Parietal lobe (tissue), 1 donor: Measurements from ENCODE around the gene MRPL21. TPM values are rescaled to one million over a fixed set of nuclear protein-coding genes. Genes with fewer than 3 reads are reported as not detected.

ENCODE experiments used
- total RNA-seq: library from RNA; depleted of rRNA; stranded (reverse); fragments of >200 nt; gene quantifications from one replicate; pipeline ENCODE4 v1.2.3, GENCODE V29; 2014

MRPL21 gene
- total RNA-seq, result 26.9 TPM

GRCh38 chr11:68903288-68904247, at the start of gene MRPL21, which contains the start of gene IGHMBP2:
Gene MRPL21, minus strand, starts transcription at chr11:68903832. Its CDS starts 22 bp downstream, at chr11:68903810.
Gene IGHMBP2, plus strand, starts transcription at chr11:68903891. Its CDS starts 62 bp downstream, at chr11:68903953.

GRCh38 chr11:68841718-68842426, 61.8 kb downstream of the MRPL21 start, which contains the start of gene CPT1A:
Gene CPT1A, minus strand, starts transcription at chr11:68841916. Its CDS starts 26,442 bp downstream, at chr11:68815474.

Other genes with a start within 250 kb of the MRPL21 start
- not detected for gene GAL, start 219.3 kb downstream of the MRPL21 start, total RNA-seq
- gene TESMIN, start 152.3 kb downstream of the MRPL21 start, total RNA-seq, result not detected
- 7.2 TPM for gene CPT1A, start 61.9 kb downstream of the MRPL21 start, total RNA-seq
- 24.1 TPM for gene IGHMBP2, start 59 bp upstream of the MRPL21 start, total RNA-seq
- not detected for gene MRGPRD, start 77.2 kb upstream of the MRPL21 start, total RNA-seq
- gene MRGPRF, start 109.4 kb upstream of the MRPL21 start, total RNA-seq, result not detected
- gene TPCN2, start 145.1 kb upstream of the MRPL21 start, total RNA-seq, result 21.9 TPM